ENCODE data around the gene DNAL1.

DNA sequence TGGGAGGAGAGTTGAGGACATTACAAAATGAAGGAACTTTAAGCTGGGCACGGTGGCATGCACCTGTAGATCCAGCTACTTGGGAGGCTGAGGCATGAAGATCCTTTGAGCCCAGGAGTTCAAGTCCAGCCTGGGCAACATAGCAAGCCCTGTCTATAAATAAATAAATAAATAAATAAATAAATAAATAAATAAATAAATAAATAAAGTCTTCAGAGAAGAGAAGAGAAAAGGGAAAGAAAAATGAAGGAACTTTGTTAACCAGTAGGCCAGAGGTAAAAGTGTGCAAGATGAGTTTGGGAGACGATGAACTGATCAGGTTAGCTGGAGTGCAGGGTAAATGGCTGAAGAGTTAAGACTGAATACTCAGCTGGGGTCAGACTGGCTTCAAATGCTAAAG is 49.3 kb downstream of the DNAL1 start:
- TF ChIP-seq, protein P1, sequence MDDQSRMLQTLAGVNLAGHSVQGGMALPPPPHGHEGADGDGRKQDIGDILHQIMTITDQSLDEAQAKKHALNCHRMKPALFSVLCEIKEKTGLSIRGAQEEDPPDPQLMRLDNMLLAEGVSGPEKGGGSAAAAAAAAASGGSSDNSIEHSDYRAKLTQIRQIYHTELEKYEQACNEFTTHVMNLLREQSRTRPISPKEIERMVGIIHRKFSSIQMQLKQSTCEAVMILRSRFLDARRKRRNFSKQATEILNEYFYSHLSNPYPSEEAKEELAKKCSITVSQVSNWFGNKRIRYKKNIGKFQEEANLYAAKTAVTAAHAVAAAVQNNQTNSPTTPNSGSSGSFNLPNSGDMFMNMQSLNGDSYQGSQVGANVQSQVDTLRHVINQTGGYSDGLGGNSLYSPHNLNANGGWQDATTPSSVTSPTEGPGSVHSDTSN (IDR thresholded peaks at IDR 0.05), result no peak
- TF ChIP-seq SMC3 (IDR thresholded peaks at IDR 0.05), result no peak
- TF ChIP-seq PHF8 (IDR thresholded peaks at IDR 0.05; ENCODE audit: borderline replicate concordance, low read depth), result no peak
- no peak for TF ChIP-seq EP300 (IDR thresholded peaks at IDR 0.05)
- TF ChIP-seq, protein P2, sequence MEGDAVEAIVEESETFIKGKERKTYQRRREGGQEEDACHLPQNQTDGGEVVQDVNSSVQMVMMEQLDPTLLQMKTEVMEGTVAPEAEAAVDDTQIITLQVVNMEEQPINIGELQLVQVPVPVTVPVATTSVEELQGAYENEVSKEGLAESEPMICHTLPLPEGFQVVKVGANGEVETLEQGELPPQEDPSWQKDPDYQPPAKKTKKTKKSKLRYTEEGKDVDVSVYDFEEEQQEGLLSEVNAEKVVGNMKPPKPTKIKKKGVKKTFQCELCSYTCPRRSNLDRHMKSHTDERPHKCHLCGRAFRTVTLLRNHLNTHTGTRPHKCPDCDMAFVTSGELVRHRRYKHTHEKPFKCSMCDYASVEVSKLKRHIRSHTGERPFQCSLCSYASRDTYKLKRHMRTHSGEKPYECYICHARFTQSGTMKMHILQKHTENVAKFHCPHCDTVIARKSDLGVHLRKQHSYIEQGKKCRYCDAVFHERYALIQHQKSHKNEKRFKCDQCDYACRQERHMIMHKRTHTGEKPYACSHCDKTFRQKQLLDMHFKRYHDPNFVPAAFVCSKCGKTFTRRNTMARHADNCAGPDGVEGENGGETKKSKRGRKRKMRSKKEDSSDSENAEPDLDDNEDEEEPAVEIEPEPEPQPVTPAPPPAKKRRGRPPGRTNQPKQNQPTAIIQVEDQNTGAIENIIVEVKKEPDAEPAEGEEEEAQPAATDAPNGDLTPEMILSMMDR (IDR thresholded peaks at IDR 0.05), result no peak
- no peak for TF ChIP-seq JUNB (IDR thresholded peaks at IDR 0.05)

All from A549 (cell line).